Neutrophil (primary cell): ENCODE measurements around the gene RARB.

ENCODE experiments used
- H3K27ac ChIP-seq: fragments of 200-600 bp; sonication (generic); 2 replicates; pipeline ENCODE4 v1.5.1; 2016; ENCODE audit warnings: mild to moderate bottlenecking, moderate library complexity
- H3K27me3 ChIP-seq: fragments of 200-600 bp; sonication (generic); 2 replicates; pipeline ENCODE4 v1.6.0; 2016; ENCODE audit warnings: mild to moderate bottlenecking
- H3K36me3 ChIP-seq: fragments of 200-600 bp; sonication (generic); 2 replicates; pipeline ENCODE4 v1.5.1; 2017
- H3K4me1 ChIP-seq, 2 experiments: fragments of 200-600 bp in 1 of 2; sonication (generic) in 1 of 2; 1 replicate in 1 of 2; 2 replicates in 1 of 2; pipeline versions ENCODE4 v1.5.1 to v1.6.1; 2013 to 2016; ENCODE audit warnings: low read depth in 1 of 2, low read length in 1 of 2, mild to moderate bottlenecking in 1 of 2, moderate library complexity in 1 of 2; ENCODE audit not compliant: control insufficient read depth in 1 of 2, insufficient read depth in 1 of 2
- H3K4me3 ChIP-seq, 2 experiments: fragments of 200-600 bp in 1 of 2; sonication (generic) in 1 of 2; 1 replicate in 1 of 2; 2 replicates in 1 of 2; pipeline ENCODE4 v1.5.1; 2013 to 2016; ENCODE audit warnings: low read depth in 1 of 2, low read length in 1 of 2, mild to moderate bottlenecking in 1 of 2, moderate library complexity in 1 of 2
- H3K9me3 ChIP-seq: fragments of 200-600 bp; sonication (generic); 2 replicates; pipeline ENCODE4 v1.5.1; 2016
- TF ChIP-seq, protein P1 (sequence below): fragments of 200-600 bp; sonication (generic); IDR thresholded peaks from 2 replicates; pipeline ENCODE4 v1.5.1; 2016; ENCODE audit warnings: antibody characterized with exemption

The RARB gene

DNA sequence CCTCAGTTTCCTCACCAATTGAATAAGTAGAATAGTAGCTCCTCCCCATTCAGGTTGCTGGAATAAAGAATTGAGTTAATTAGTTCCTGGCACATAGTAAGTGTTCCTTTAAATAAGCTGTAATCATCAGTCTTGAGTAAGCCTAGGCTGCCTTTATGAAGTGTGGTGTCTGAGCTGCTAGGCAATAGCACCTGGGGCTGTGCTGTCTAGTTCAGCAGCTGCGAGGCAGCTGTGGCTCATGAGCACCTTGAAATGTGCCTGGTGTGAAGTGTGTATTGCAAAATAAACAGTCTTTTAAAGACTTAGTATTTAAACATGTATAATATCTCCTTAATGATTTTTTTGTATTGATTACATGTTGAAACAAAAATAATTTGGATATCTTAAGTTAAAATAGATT, 159.0 kb downstream of the RARB start:
- TF ChIP-seq, protein P1, sequence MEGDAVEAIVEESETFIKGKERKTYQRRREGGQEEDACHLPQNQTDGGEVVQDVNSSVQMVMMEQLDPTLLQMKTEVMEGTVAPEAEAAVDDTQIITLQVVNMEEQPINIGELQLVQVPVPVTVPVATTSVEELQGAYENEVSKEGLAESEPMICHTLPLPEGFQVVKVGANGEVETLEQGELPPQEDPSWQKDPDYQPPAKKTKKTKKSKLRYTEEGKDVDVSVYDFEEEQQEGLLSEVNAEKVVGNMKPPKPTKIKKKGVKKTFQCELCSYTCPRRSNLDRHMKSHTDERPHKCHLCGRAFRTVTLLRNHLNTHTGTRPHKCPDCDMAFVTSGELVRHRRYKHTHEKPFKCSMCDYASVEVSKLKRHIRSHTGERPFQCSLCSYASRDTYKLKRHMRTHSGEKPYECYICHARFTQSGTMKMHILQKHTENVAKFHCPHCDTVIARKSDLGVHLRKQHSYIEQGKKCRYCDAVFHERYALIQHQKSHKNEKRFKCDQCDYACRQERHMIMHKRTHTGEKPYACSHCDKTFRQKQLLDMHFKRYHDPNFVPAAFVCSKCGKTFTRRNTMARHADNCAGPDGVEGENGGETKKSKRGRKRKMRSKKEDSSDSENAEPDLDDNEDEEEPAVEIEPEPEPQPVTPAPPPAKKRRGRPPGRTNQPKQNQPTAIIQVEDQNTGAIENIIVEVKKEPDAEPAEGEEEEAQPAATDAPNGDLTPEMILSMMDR, result no peak
- H3K27ac ChIP-seq, result no peak overlapping the region

DNA sequence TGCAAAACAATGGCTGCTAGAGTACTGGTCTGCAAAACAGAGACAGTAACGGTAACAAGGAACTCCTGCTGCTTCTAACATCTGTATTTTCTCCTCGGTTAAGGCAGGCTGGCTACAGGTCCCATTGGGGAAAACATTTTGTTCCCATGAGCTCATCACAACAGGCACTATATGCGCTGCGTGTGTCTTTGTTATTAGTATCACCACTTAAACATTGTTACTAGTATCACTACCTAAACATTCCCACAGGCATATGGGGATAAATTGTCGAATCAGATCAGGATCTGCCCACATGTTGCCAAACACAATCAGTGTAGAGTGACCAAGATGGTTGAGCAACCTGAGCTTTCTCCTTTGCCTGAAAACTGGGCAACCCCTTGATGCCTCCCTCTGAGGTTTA, 159.5 kb downstream of the RARB start:
- TF ChIP-seq, protein P1, result no peak
- H3K4me3 ChIP-seq, result no peak overlapping the region
- no peaks in the 10 kb centered on the region for H3K4me1 ChIP-seq
- H3K27ac ChIP-seq, result no peak overlapping the region
- no peaks in the 10 kb centered on the region for H3K36me3 ChIP-seq
- H3K27me3 ChIP-seq, result no peaks in the 10 kb centered on the region
- H3K9me3 ChIP-seq, result no peaks in the 10 kb centered on the region

More for the DNA sequence above, 159.0 kb downstream of the RARB start:
- Histone ChIP-seq H3K4me1 (no peaks in the 10 kb centered on the region), H3K27me3 (no peaks in the 10 kb centered on the region), H3K36me3 (no peaks in the 10 kb centered on the region), H3K4me3 (no peak overlapping the region), H3K9me3 (no peaks in the 10 kb centered on the region)

DNA sequence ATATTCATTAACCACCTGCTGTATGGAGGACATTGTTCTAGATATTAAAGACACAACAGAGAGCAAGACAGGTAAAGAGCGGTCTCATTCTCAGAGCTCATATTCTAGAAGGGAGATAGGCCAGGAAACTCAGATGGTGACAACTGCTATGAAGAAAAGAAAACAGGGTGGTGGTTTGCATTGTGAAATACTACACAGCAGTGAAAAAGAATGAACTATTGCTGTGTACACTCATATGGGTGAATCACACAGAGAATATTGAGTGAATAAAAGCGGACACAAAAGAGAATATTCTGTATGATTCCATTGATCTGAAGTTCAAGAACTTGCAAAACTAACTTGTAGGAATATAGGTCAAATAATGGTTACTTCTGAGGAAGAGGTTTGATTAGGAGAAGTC, 159.9 kb downstream of the RARB start:
- no peaks in the 10 kb centered on the region for H3K4me1 ChIP-seq
- no peaks in the 10 kb centered on the region for H3K36me3 ChIP-seq
- H3K27ac ChIP-seq, result no peak overlapping the region
- no peaks in the 10 kb centered on the region for H3K27me3 ChIP-seq
- TF ChIP-seq, protein P1, result no peak
- H3K4me3 ChIP-seq, result no peak overlapping the region
- no peaks in the 10 kb centered on the region for H3K9me3 ChIP-seq

DNA sequence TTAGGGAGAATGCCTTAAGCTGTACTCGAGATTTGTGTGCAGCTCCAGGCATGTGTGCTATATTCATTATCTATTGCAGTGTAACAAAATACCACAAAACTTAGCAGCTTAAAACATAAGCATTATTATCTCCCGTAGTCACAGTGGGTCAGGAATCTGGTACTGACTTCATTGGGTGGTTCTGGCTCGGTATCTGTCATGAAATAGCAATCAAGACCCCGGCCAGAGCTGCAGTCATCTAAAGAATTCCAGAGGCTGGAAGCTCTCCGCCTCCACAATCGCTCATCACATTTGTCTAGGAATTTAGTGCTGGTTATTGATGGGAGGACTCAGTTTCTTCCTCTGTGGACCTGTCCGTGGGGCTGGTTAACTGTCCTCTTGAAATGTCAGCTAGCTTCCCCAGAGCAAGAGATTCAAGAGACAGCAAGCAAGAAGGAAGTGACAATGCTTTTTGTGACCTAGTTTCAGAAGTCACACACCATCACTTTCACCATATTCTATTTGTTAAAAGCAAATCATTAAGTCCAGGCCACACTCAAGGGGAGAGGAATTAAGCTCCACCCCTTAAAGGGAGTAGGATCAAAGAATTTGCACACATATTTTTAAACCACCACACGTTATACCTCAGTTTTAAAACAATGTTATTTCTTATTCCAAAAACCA, 160.5 kb downstream of the RARB start:
- Histone ChIP-seq H3K27ac (no peak overlapping the region), H3K4me3 (no peak overlapping the region), H3K27me3 (no peaks in the 10 kb centered on the region), H3K9me3 (no peaks in the 10 kb centered on the region), H3K36me3 (no peaks in the 10 kb centered on the region), H3K4me1 (no peaks in the 10 kb centered on the region)
- TF ChIP-seq, protein P1, result no peak

DNA sequence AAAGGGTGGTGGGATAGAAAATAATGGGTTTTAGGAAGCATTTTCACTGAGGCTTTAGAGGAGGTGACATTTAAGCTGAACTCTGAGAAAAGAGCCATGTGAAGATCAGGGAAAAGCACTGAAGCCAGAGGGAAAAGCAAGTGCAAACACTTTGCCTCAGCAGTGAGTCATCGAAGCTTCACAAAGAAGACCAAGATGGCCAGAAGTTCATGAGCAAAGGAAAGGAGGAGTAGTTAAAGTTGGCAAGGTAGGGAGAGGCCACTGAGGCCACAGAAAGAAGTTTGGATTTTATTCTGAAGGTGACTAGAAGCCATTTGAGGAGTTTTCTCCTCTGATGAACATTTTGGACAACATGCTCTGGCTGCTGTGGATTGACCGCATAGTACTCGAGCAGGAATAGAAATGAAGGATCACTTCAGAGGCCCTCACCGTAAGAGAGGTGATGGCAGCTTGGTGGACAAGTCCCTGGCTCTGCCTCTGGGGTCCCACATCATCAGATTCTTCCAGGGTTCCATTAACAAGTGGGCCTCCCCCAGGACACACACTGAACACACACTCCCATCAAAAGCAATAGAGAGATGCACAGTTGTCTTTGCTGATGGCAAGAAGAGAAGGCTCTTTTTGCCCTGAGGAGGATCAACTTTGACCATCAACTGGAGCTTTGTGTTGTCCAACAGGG, 161.2 kb downstream of the RARB start:
- Histone ChIP-seq H3K4me3 (no peak overlapping the region), H3K9me3 (no peaks in the 10 kb centered on the region), H3K27ac (no peak overlapping the region), H3K4me1 (no peaks in the 10 kb centered on the region), H3K27me3 (no peaks in the 10 kb centered on the region), H3K36me3 (no peaks in the 10 kb centered on the region)
- TF ChIP-seq, protein P1, result no peak
